Measurements from ENCODE around the gene DCTN1.
A peak's percentile ranks its signal among the peaks of the same experiment; 100 is the strongest.

The DCTN1 gene

GRCh38 chr2:74415762-74416395 lies 35.8 kb upstream of the DCTN1 start:
- Histone ChIP-seq H3K4me1 (ENCODE audit: control insufficient read depth, low read length) (peaks cover 55% of the 10 kb centered on the region), H3F3A (ENCODE audit: control insufficient read depth, insufficient read depth) (0 out of 2 replicates have a peak, but pooled peaks cover 7% of the 10 kb centered on the region), H3K27ac (ENCODE audit: low read depth, low read length) (no peak overlapping the region), H3K79me2 (ENCODE audit: control insufficient read depth, low read length) (no peaks in the 10 kb centered on the region), H3K36me3 (ENCODE audit: control insufficient read depth, low read length) (no peaks in the 10 kb centered on the region), H3K4me2 (ENCODE audit: low read length) (peak overlapping the region; percentile 78), H3K9me2 (replicated peaks; ENCODE audit: control insufficient read depth, low read length) (no peaks in the 10 kb centered on the region), H3K4me3 (ENCODE audit: low read length) (peak overlapping the region; percentile 58; the same call in 1 of the 2 replicates), H3K27me3 (ENCODE audit: control insufficient read depth, low read length) (peaks cover 17% of the 10 kb centered on the region), H3K9me3 (ENCODE audit: control insufficient read depth, insufficient read depth, low read length) (no peaks in the 10 kb centered on the region), H4K20me1 (ENCODE audit: control insufficient read depth, insufficient read depth, low read depth, low read length) (no peaks in the 10 kb centered on the region)
- TF ChIP-seq CTCF (IDR thresholded peaks at IDR 0.05; ENCODE audit: low read depth, low read length, poor library complexity, severe bottlenecking) (no peak), EZH2phosphoT487 (IDR thresholded peaks at IDR 0.05; ENCODE audit: borderline replicate concordance, low read length) (no peak)

DNA sequence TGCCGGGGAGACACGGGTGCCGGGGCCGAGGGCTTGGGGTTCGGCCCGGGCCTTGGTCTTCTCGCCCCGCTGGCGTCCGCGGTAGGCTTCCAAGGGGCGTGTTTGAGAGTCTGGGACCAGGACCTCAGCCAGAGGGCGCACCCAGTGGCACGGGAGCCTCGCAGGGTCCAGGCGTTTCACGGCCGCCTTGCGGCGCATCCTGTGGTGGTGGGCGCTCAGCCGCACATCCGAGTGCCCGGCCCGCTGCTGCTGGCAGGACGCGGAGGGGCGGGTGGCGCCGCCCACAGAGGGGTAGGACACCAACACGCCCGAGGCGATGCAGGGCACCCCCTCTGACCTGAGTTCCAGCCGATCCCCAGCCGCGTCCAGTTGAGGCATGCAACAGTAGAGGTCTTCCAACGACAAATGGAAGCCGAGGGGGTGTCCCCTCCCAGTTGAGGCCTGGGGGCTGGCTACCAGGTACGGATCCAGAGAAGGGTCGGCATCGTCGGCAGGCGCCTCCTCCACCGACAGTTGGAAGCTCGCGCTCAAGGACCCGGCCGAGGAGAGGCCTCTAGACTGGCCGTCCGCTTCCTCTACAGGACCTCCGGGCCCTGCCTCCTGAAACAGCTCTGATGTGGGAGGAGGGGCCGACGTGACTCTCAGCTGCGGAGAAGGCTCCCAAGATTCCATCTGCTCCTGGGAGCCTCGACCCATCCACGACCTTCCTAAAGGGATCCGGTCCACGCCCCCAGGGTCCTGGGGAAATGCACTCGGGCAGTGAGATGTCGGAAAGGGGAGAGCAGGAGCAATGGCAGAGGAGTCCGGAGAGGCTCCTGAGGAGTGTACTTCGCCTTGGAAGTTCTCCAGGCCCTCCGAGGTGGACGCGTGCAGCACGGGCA lies 35.0 kb upstream of the DCTN1 start:
- peaks cover 48% of the 10 kb centered on the region for H3K4me1 ChIP-seq (ENCODE audit: control insufficient read depth, low read length)
- no peaks in the 10 kb centered on the region for H3K36me3 ChIP-seq (ENCODE audit: control insufficient read depth, low read length)
- peak overlapping the region; percentile 78 for H3K4me2 ChIP-seq (ENCODE audit: low read length)
- TF ChIP-seq EZH2phosphoT487 (IDR thresholded peaks at IDR 0.05; ENCODE audit: borderline replicate concordance, low read length) = no peak
- peak; percentile 16 for TF ChIP-seq CTCF (IDR thresholded peaks at IDR 0.05; ENCODE audit: low read depth, low read length, poor library complexity, severe bottlenecking)
- H3K27ac ChIP-seq (ENCODE audit: low read depth, low read length) = no peak overlapping the region
- H3K9me2 ChIP-seq (replicated peaks; ENCODE audit: control insufficient read depth, low read length) = no peaks in the 10 kb centered on the region
- H3F3A ChIP-seq (ENCODE audit: control insufficient read depth, insufficient read depth) = 0 out of 2 replicates have a peak, but pooled peaks cover 7% of the 10 kb centered on the region
- peaks cover 17% of the 10 kb centered on the region for H3K27me3 ChIP-seq (ENCODE audit: control insufficient read depth, low read length)
- H3K4me3 ChIP-seq (ENCODE audit: low read length) = peak overlapping the region; percentile 58
- H3K9me3 ChIP-seq (ENCODE audit: control insufficient read depth, insufficient read depth, low read length) = no peaks in the 10 kb centered on the region
- H4K20me1 ChIP-seq (ENCODE audit: control insufficient read depth, insufficient read depth, low read depth, low read length) = no peaks in the 10 kb centered on the region
- H3K79me2 ChIP-seq (ENCODE audit: control insufficient read depth, low read length) = no peaks in the 10 kb centered on the region

DNA sequence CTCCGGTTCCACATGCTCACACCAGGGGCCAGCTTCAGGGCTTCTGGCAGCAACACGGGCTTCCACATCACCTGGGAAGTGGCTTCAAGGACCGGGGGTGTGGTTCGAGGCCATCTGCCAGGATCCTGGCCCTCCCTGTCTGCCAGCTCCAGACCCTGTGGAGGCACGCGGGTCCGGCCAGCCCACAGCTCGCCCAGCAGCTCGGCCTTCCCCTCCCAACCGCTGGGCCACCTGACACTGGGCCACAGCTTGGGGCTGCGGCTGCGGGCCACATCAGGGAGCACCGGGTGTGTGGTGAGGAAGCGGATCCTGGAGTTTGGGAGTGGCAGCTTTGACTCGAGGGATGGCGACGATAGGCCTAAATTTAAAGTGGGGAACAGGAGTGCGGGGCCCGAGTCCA lies 34.3 kb upstream of the DCTN1 start:
- no peaks in the 10 kb centered on the region for H4K20me1 ChIP-seq (ENCODE audit: control insufficient read depth, insufficient read depth, low read depth, low read length)
- H3K79me2 ChIP-seq (ENCODE audit: control insufficient read depth, low read length) = no peaks in the 10 kb centered on the region
- H3K4me1 ChIP-seq (ENCODE audit: control insufficient read depth, low read length) = peaks cover 41% of the 10 kb centered on the region
- peak overlapping the region; percentile 78 for H3K4me2 ChIP-seq (ENCODE audit: low read length)
- TF ChIP-seq EZH2phosphoT487 (IDR thresholded peaks at IDR 0.05; ENCODE audit: borderline replicate concordance, low read length) (no peak), CTCF (IDR thresholded peaks at IDR 0.05; ENCODE audit: low read depth, low read length, poor library complexity, severe bottlenecking) (no peak)
- peaks cover 17% of the 10 kb centered on the region for H3K27me3 ChIP-seq (ENCODE audit: control insufficient read depth, low read length)
- peak overlapping the region; percentile 58 for H3K4me3 ChIP-seq (ENCODE audit: low read length)
- no peaks in the 10 kb centered on the region for H3K36me3 ChIP-seq (ENCODE audit: control insufficient read depth, low read length)
- no peak overlapping the region for H3K27ac ChIP-seq (ENCODE audit: low read depth, low read length)
- no peaks in the 10 kb centered on the region for H3K9me3 ChIP-seq (ENCODE audit: control insufficient read depth, insufficient read depth, low read length)
- 0 out of 2 replicates have a peak, but pooled peaks cover 7% of the 10 kb centered on the region for H3F3A ChIP-seq (ENCODE audit: control insufficient read depth, insufficient read depth)
- no peaks in the 10 kb centered on the region for H3K9me2 ChIP-seq (replicated peaks; ENCODE audit: control insufficient read depth, low read length)
